A549 (cell line): Measurements from ENCODE around the gene TAX1BP1.

ENCODE experiments used
- CTCF ChIP-seq: fragments of >200 bp; sonication (Bioruptor Twin); formaldehyde crosslinking; IDR thresholded peaks from 3 replicates; pipeline ENCODE4 v1.5.1; 2016
- ESRRA ChIP-seq: fragments of 150-350 bp; IDR thresholded peaks from 2 replicates; pipeline ENCODE4 v1.6.1; 2014; ENCODE audit warnings: mild to moderate bottlenecking, low read length, borderline replicate concordance
- HES2 ChIP-seq: fragments of >200 bp; sonication (Bioruptor Twin); formaldehyde crosslinking; IDR thresholded peaks from 2 replicates; pipeline ENCODE4 v1.6.1; 2016
- MAZ ChIP-seq: fragments of 150-350 bp; IDR thresholded peaks from 2 replicates; pipeline ENCODE4 v1.6.1; 2014; ENCODE audit warnings: antibody characterized with exemption, low read depth, low read length, borderline replicate concordance
- POLR2A ChIP-seq: IDR thresholded peaks from 2 replicates; pipeline ENCODE4 v1.6.1; 2012; ENCODE audit warnings: mild to moderate bottlenecking, low read length
- RAD21 ChIP-seq, 2 experiments: fragments of >200 bp in 1 of 2; sonication (Bioruptor Twin) in 1 of 2; formaldehyde crosslinking in 1 of 2; IDR thresholded peaks in 1 of 2; conservative IDR thresholded peaks in 1 of 2; 2 replicates in 1 of 2; 3 replicates in 1 of 2; pipeline ENCODE4 v1.6.1; 2012 to 2018; ENCODE audit warnings: inconsistent platforms in 1 of 2
- RFX5 ChIP-seq: fragments of 450-650 bp; IDR thresholded peaks from 2 replicates; pipeline ENCODE4 v1.7.1; 2014; ENCODE audit warnings: antibody characterized with exemption, mild to moderate bottlenecking, moderate library complexity

- TF ChIP-seq HES2 (no peak), CTCF (no peak), ESRRA (no peak), MAZ (no peak), RFX5 (no peak), POLR2A (no peak), RAD21 (conservative IDR thresholded peaks at IDR 0.05 in 1 of 2, IDR thresholded peaks at IDR 0.05 in 1 of 2) (no peak)
These were observed 135.9 kb downstream of the TAX1BP1 start for GRCh38 chr7:27875832-27876231.
